ENCODE results near the gene NRXN3. TPM values are rescaled to one million over a fixed set of nuclear protein-coding genes. Genes with fewer than 3 reads are reported as not detected.

NRXN3 gene
- total and polyA plus RNA-seq, 4 donors = 1.4 to 8.3 (median 4.4) TPM

DNA sequence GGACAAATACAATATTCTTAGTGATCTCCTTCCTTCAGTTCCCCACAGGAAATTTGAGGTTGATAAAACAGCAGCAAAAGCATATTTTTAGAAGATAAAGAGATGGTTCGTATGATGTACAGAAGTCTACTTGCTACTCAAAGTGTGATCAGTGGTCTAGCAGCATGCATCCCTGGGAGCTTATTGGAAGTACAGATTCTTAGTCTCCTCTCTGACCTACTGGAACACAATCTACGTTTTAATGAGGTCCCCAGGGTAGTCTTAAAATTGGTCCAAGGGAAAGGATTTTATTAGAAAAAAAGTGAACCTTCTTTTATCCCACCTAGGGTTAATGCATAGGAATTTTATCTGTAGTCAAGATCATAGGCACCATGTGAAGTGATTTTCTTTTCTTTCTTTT lies 703.4 kb downstream of the NRXN3 start:
- Histone ChIP-seq H3K9ac (ENCODE audit: insufficient read depth in 1 of 2, low read length in 2 of 2) (no peak overlapping the region), H3K9me3 (ENCODE audit: control insufficient read depth in 4 of 4, insufficient read depth in 3 of 4, low read length in 3 of 4) (no peaks in the 10 kb centered on the region), H3K27me3 (ENCODE audit: control insufficient read depth in 3 of 3, insufficient read depth in 3 of 3, low read length in 2 of 3) (peaks cover 0 to 2% (median 0%) of the 10 kb centered on the region in 3 donors), H3K27ac (ENCODE audit: low read depth in 1 of 2, low read length in 1 of 2) (no peak overlapping the region), H3K4me3 (no peak overlapping the region), H3K36me3 (ENCODE audit: control insufficient read depth in 4 of 4, insufficient read depth in 4 of 4, low read length in 4 of 4) (no peaks in the 10 kb centered on the region), H3K4me1 (ENCODE audit: control insufficient read depth in 5 of 5, insufficient read depth in 5 of 5, low read length in 5 of 5) (no peaks in the 10 kb centered on the region)
- WGBS, 2 donors = 55 to 72% methylated on average over 2 of the region's 2 CpGs
- TF ChIP-seq, protein P1, sequence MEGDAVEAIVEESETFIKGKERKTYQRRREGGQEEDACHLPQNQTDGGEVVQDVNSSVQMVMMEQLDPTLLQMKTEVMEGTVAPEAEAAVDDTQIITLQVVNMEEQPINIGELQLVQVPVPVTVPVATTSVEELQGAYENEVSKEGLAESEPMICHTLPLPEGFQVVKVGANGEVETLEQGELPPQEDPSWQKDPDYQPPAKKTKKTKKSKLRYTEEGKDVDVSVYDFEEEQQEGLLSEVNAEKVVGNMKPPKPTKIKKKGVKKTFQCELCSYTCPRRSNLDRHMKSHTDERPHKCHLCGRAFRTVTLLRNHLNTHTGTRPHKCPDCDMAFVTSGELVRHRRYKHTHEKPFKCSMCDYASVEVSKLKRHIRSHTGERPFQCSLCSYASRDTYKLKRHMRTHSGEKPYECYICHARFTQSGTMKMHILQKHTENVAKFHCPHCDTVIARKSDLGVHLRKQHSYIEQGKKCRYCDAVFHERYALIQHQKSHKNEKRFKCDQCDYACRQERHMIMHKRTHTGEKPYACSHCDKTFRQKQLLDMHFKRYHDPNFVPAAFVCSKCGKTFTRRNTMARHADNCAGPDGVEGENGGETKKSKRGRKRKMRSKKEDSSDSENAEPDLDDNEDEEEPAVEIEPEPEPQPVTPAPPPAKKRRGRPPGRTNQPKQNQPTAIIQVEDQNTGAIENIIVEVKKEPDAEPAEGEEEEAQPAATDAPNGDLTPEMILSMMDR (IDR thresholded peaks at IDR 0.05; ENCODE audit: control extremely low read depth, extremely low read depth) = no peak
- ATAC-seq (ENCODE audit: insufficient read depth, low FRiP score) (no peak), DNase-seq (no peak)

DNA sequence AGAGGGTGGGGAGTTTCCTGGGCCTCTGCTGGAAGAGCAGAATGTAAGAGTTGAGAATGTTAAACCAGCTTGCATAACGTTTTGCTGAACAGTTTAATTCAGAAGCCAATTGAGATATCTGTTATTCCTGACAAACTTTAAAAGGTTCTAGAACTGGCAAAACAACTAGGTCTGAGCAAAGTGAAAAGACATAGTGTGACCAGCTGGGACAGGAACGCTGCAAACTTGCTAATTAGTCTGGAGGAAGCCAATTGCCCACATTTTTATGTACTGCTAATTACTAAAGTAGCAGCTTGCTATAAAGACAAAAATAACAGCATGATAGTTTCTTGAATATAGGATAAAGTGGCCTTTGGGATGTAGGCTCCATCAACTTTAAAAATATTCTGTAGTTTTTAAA lies 704.9 kb downstream of the NRXN3 start:
- Histone ChIP-seq H3K4me1 (ENCODE audit: control insufficient read depth in 5 of 5, insufficient read depth in 5 of 5, low read length in 5 of 5) (no peaks in the 10 kb centered on the region), H3K9ac (ENCODE audit: insufficient read depth in 1 of 2, low read length in 2 of 2) (no peak overlapping the region), H3K9me3 (ENCODE audit: control insufficient read depth in 4 of 4, insufficient read depth in 3 of 4, low read length in 3 of 4) (no peaks in the 10 kb centered on the region), H3K36me3 (ENCODE audit: control insufficient read depth in 4 of 4, insufficient read depth in 4 of 4, low read length in 4 of 4) (no peaks in the 10 kb centered on the region), H3K27me3 (ENCODE audit: control insufficient read depth in 3 of 3, insufficient read depth in 3 of 3, low read length in 2 of 3) (peaks cover 0 to 2% (median 0%) of the 10 kb centered on the region in 3 donors), H3K4me3 (no peak overlapping the region), H3K27ac (ENCODE audit: low read depth in 1 of 2, low read length in 1 of 2) (no peak overlapping the region)
- DNase-seq = no peak
- no peak for ATAC-seq (ENCODE audit: insufficient read depth, low FRiP score)
- TF ChIP-seq, protein P1 (IDR thresholded peaks at IDR 0.05; ENCODE audit: control extremely low read depth, extremely low read depth) = no peak
- 36 to 38% methylated on average over 2 of the region's 2 CpGs for WGBS, 2 donors

DNA sequence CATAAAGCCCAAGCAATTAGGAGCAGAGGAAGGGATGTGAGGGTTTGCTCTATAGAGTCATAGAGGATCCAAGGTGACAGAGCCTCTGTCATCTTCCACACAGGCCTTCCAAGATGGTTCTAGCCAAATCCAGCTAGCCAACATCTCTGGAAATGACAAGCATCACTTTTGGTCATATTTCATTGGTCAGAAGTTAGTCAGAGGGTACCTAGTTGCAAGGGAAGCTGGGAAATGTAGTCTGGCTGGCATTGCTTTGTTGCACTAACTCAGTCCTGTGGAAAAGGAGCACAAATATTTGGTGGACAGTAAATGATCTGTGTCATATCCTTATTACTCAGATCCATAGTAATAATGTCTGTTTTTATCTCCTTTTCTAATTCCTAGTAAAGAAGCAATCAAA lies 715.7 kb downstream of the NRXN3 start:
- Histone ChIP-seq H3K9ac (ENCODE audit: insufficient read depth in 1 of 2, low read length in 2 of 2) (no peak overlapping the region), H3K4me1 (ENCODE audit: control insufficient read depth in 5 of 5, insufficient read depth in 5 of 5, low read length in 5 of 5) (no peaks in the 10 kb centered on the region), H3K27ac (ENCODE audit: low read depth in 1 of 2, low read length in 1 of 2) (no peak overlapping the region), H3K27me3 (ENCODE audit: control insufficient read depth in 3 of 3, insufficient read depth in 3 of 3, low read length in 2 of 3) (no peaks in the 10 kb centered on the region), H3K9me3 (ENCODE audit: control insufficient read depth in 4 of 4, insufficient read depth in 3 of 4, low read length in 3 of 4) (peaks cover 0 to 3% (median 0%) of the 10 kb centered on the region in 4 donors), H3K4me3 (no peak overlapping the region), H3K36me3 (ENCODE audit: control insufficient read depth in 4 of 4, insufficient read depth in 4 of 4, low read length in 4 of 4) (no peaks in the 10 kb centered on the region)
- DNase-seq = no peak
- TF ChIP-seq, protein P1 (IDR thresholded peaks at IDR 0.05; ENCODE audit: control extremely low read depth, extremely low read depth) = no peak
- ATAC-seq (ENCODE audit: insufficient read depth, low FRiP score) = no peak

DNA sequence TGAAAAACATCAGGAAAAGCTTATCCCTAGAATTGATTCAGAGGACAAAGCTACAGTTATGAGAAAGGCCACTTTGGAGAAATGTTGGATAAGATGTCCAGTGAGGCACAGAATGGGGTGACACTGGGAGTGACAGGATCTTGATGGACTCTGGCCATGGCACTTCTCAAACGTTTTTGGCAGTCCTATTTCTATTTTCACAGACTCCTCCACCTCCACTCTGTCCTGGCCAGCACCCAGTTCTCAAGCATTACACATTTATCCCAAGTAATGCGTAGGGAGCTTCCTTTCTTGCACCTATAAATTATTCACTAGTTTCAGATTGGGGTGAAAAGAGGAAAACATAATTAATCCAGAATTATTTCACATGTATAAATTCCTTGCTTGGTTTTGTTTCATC lies 727.3 kb downstream of the NRXN3 start:
- H3K36me3 ChIP-seq (ENCODE audit: control insufficient read depth in 4 of 4, insufficient read depth in 4 of 4, low read length in 4 of 4) = no peaks in the 10 kb centered on the region
- H3K9ac ChIP-seq (ENCODE audit: insufficient read depth in 1 of 2, low read length in 2 of 2) = no peak overlapping the region
- 51 to 60% methylated on average over 2 of the region's 2 CpGs for WGBS, 2 donors
- no peaks in the 10 kb centered on the region for H3K27me3 ChIP-seq (ENCODE audit: control insufficient read depth in 3 of 3, insufficient read depth in 3 of 3, low read length in 2 of 3)
- TF ChIP-seq, protein P1 (IDR thresholded peaks at IDR 0.05; ENCODE audit: control extremely low read depth, extremely low read depth) = no peak
- no peak overlapping the region for H3K4me3 ChIP-seq
- no peaks in the 10 kb centered on the region for H3K4me1 ChIP-seq (ENCODE audit: control insufficient read depth in 5 of 5, insufficient read depth in 5 of 5, low read length in 5 of 5)
- H3K27ac ChIP-seq (ENCODE audit: low read depth in 1 of 2, low read length in 1 of 2) = no peak overlapping the region
- no peaks in the 10 kb centered on the region for H3K9me3 ChIP-seq (ENCODE audit: control insufficient read depth in 4 of 4, insufficient read depth in 3 of 4, low read length in 3 of 4)
- DNase-seq = no peak
- ATAC-seq (ENCODE audit: insufficient read depth, low FRiP score) = no peak

Data from lung (tissue), 12 donors.